ES-I3 (cell line): ENCODE results near the gene UBE3B.
"Not testable (repeated sequence)": the region's sequence is repeated elsewhere in the genome, so short reads cannot be mapped to it uniquely, and the experiment has no call there.

Source experiments
- H3K36me3 ChIP-seq: 2 replicates; pipeline ENCODE4 v1.6.1; 2013; ENCODE audit warnings: mild to moderate bottlenecking, low read length, control low read depth, moderate library complexity; ENCODE audit not compliant: insufficient read depth
- H3K4me1 ChIP-seq: 2 replicates; pipeline ENCODE4 v1.6.1; 2013; ENCODE audit warnings: mild to moderate bottlenecking, control low read depth, low read length; ENCODE audit not compliant: insufficient read depth
- H3K9ac ChIP-seq: 2 replicates; pipeline ENCODE4 v1.6.1; 2013; ENCODE audit warnings: low read depth, mild to moderate bottlenecking, low read length, moderate library complexity
- H3K9me3 ChIP-seq: 2 replicates; pipeline ENCODE4 v1.6.1; 2013; ENCODE audit warnings: mild to moderate bottlenecking, low read length, moderate library complexity; ENCODE audit not compliant: control insufficient read depth, insufficient read depth

UBE3B gene

DNA sequence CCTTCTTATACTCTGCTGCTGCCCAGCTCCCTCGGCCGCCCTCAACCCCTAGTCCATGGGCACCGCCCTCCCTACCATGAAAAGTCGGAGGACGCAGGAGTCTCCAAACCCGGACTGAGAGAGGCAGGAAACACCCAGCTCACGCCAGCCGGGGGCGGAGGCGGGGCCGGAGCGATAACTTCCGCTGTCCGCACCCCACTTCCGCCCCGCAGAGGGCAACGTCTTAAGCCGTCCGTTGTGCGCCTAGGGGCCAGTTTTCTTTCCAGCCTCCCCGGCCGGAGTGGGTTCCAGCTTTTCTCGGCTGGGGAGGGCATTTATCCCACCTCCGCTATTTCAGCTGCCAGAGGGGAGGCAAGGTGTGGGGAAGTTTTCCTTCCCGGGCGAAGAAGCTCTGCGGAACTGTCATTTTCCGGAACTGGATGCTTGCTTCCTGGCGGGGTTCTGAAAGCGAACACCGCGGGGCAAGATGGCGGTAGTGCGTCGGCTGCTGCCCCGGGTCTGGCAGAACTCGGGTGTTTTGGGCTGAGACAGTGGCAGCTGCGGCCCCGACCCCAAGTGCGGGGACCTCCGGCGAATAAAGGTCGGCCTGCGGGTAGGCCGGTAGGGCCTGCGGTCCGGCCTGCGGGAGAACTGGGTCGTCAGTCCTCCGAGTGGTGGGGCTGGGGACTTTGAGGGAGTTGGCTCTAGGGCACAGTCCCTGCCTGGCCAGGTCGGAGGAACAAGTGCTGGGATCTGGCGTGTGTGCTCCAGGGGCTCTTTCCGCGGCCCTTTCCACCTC lies at the start of gene UBE3B, which contains the start of gene KCTD10:
UBE3B (plus strand) TSS at position 450 of the 778 bp plus-strand sequence. CDS start 5,918 bp downstream, outside the sequence.
KCTD10 (minus strand) TSS at position 116 of the 778 bp plus-strand sequence; CDS start at position 78, 38 bp downstream.
- H3K36me3 ChIP-seq = no peaks in the 10 kb centered on the region
- peaks cover 12% of the 10 kb centered on the region for H3K4me1 ChIP-seq
- H3K9ac ChIP-seq = peak within 1 kb of the TSS; percentile 100
- H3K9me3 ChIP-seq = no peaks in the 10 kb centered on the region

GRCh38 chr12:109428037-109428629 lies 49.3 kb upstream of the UBE3B start:
- Histone ChIP-seq H3K9me3 (no peaks in the 10 kb centered on the region), H3K36me3 (no peaks in the 10 kb centered on the region), H3K4me1 (0 out of 2 replicates have a peak, but pooled peaks cover 6% of the 10 kb centered on the region), H3K9ac (no peak overlapping the region)

GRCh38 chr12:109428804-109429203 lies 48.6 kb upstream of the UBE3B start:
- H3K9ac ChIP-seq, H3K9me3 ChIP-seq, H3K36me3 ChIP-seq: not testable (repeated sequence)
- H3K4me1 ChIP-seq = peaks cover 11% of the 10 kb centered on the region; the same call in 1 of the 2 replicates

GRCh38 chr12:109430244-109430643 lies 47.2 kb upstream of the UBE3B start:
- peaks cover 20% of the 10 kb centered on the region for H3K4me1 ChIP-seq
- H3K9ac ChIP-seq = no peak overlapping the region
- no peaks in the 10 kb centered on the region for H3K9me3 ChIP-seq
- H3K36me3 ChIP-seq = no peaks in the 10 kb centered on the region

GRCh38 chr12:109432431-109432830 lies 45.0 kb upstream of the UBE3B start:
- peaks cover 37% of the 10 kb centered on the region for H3K4me1 ChIP-seq
- H3K36me3 ChIP-seq = no peaks in the 10 kb centered on the region
- H3K9ac ChIP-seq = no peak overlapping the region
- no peaks in the 10 kb centered on the region for H3K9me3 ChIP-seq

DNA sequence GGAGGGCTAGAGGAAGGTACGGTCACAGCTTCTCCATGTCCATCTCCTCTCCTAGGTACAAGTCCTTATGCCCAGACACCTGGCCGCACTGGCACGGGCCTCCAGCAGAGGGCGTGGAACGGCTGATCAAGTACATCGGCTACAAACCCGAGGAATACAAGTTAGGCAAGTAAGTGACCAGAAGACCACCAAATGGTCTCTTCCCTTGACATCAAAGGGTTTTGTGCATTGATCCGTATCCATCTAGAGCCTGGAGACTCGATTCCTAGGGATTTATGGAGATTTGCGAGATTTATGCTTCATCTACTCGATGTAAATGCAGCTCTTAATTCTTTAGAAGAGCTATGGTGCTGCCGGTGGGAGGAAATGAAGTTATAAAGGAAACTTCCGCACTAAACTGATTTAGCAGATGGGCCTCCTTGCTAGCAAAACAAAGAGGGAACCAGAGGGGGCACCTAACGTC lies 44.6 kb upstream of the UBE3B start:
- H3K36me3 ChIP-seq = no peaks in the 10 kb centered on the region
- H3K9ac ChIP-seq = no peak overlapping the region
- peaks cover 37% of the 10 kb centered on the region for H3K4me1 ChIP-seq

DNA sequence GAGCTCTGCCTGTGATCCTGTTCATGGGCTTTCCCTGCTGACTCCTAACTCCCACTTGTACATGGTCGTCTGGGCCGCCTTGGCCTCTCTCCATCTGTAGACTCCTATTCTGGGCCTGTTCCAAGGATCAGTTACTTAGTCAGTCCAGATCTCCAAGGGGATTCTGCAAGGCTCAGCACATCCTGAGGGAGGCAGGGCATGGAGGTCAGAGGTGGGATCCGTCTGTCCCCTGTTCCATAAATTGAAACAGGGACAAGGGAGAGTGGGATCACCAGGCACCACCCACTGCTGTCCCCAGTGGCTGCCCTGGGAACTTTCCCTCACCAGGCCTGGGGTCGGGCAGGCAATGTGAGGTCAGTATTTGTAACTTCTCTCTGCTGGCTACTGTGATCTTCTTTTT lies 43.8 kb upstream of the UBE3B start:
- H3K4me1 ChIP-seq = peaks cover 37% of the 10 kb centered on the region
- no peaks in the 10 kb centered on the region for H3K36me3 ChIP-seq
- no peaks in the 10 kb centered on the region for H3K9me3 ChIP-seq
- no peak overlapping the region for H3K9ac ChIP-seq

More for the DNA sequence above, 44.6 kb upstream of the UBE3B start:
- H3K9me3 ChIP-seq = no peaks in the 10 kb centered on the region

DNA sequence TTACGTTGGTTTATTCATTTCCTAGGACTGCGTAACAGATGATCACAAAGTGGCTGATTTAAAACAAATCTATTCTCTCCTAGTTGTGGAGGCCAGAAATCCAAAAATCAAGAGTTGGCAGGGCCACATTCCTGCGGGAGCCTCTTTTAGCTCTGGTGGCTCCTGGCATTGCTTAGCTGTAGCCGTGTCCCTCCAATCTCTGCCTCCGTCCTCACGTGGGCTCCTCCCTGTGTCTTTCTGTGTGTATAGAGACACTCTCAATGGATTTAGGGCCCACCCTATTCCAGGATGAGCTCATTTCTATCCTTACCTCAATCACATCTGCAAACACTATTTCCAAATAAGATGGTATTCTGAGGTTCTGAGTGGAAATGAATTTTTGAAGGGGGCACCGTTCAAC lies 42.9 kb upstream of the UBE3B start:
- Histone ChIP-seq H3K36me3 (no peaks in the 10 kb centered on the region), H3K9ac (no peak overlapping the region), H3K4me1 (peaks cover 37% of the 10 kb centered on the region), H3K9me3 (no peaks in the 10 kb centered on the region)

GRCh38 chr12:109435428-109436187 lies 41.8 kb upstream of the UBE3B start:
- Histone ChIP-seq H3K4me1 (peaks cover 37% of the 10 kb centered on the region), H3K36me3 (no peaks in the 10 kb centered on the region), H3K9ac (no peak overlapping the region), H3K9me3 (no peaks in the 10 kb centered on the region)

- Histone ChIP-seq H3K36me3 (no peaks in the 10 kb centered on the region), H3K9ac (no peak overlapping the region), H3K4me1 (peaks cover 37% of the 10 kb centered on the region), H3K9me3 (no peaks in the 10 kb centered on the region)
Measured at GRCh38 chr12:109436188-109436560, 41.3 kb upstream of the UBE3B start.

DNA sequence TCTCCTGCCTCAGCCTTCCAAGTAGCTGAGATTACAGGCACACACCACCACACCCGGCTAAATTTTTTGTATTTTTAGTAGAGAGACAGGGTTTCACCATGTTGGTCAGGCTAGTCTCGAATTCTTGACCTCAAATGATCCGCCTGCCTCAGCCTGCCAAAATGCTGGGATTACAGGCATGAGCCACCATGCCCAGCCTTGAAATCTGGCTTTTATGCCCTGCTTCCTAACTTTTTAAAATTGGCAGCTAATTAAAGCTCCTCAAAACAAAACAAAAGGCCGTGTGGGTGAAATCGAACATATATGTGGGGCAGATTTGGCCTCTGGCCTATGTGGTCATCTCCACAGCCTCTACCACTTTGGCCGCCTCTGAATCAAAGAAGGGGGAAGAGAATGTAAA lies 38.3 kb upstream of the UBE3B start:
- no peaks in the 10 kb centered on the region; the same call in 1 of the 2 replicates for H3K36me3 ChIP-seq
- no peak overlapping the region for H3K9ac ChIP-seq
- no peaks in the 10 kb centered on the region for H3K9me3 ChIP-seq
- H3K4me1 ChIP-seq = peaks cover 26% of the 10 kb centered on the region

GRCh38 chr12:109439951-109440350 lies 37.5 kb upstream of the UBE3B start:
- H3K9me3 ChIP-seq, H3K36me3 ChIP-seq, H3K9ac ChIP-seq: not testable (repeated sequence)
- peaks cover 19% of the 10 kb centered on the region for H3K4me1 ChIP-seq

DNA sequence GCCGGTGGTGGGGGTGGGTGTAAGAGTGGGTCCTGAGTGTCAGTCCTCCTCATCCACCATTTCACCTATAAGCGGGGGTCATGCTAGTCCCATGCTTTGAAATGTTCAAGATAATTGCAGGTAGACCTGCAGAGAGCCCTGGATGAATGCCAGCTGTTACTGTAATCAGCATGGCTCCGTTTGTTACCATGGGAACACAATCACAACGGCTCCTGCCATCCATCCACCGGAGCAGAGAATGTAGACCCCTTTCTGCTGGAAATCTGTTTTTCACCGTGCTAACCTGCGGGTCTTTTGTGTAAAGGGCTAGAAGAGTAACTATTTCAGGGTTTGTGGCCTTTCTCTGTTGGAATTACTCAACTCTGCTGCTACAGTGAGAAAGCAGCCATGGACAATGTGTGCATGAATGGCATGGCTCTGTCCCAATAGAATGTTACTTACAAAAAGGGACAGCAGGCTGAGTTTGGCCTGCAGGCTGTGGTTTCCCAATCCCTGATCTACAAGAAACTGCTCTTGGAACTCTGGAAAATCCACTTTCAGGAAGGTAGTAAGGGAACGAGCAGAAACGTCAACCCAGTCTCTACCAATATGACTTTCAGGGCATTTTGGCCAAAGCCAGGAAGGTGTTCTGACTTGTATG lies 36.5 kb upstream of the UBE3B start:
- no peaks in the 10 kb centered on the region; the same call in 1 of the 2 replicates for H3K36me3 ChIP-seq
- no peaks in the 10 kb centered on the region for H3K9me3 ChIP-seq
- no peak overlapping the region for H3K9ac ChIP-seq
- peaks cover 9% of the 10 kb centered on the region for H3K4me1 ChIP-seq

DNA sequence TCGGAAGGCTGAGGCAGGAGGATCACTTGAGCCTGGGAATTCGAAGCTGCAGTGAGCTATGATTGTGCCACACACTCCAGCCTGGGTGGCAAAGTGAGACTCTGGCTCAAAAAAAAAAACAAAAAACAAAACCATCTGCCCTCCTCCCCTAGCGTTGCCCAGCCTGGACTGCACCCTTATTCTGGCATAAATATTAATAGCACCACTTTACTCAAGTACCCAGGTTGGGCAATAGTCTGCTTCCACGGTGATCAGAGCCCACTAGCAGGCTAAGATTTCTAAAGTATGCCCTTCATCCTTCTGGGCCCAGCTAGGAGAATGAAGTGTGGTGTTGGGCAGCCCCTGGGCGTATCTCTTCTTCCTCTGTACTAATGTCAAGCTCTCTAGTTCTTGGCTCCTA lies 33.6 kb upstream of the UBE3B start:
- Histone ChIP-seq H3K9me3 (no peaks in the 10 kb centered on the region), H3K9ac (no peak overlapping the region), H3K36me3 (peaks cover 3% of the 10 kb centered on the region; the same call in 1 of the 2 replicates), H3K4me1 (no peaks in the 10 kb centered on the region)
